DMS153 treated with DMSO at 0.1 percent for 48 hours (cell line): ENCODE measurements around the gene TNS1.

ENCODE experiments used
- DNase-seq: peaks from one replicate; lab custom pipeline; 2025; ENCODE audit not compliant: unreplicated experiment; lab: John Stamatoyannopoulos, UW

TNS1 gene

DNA sequence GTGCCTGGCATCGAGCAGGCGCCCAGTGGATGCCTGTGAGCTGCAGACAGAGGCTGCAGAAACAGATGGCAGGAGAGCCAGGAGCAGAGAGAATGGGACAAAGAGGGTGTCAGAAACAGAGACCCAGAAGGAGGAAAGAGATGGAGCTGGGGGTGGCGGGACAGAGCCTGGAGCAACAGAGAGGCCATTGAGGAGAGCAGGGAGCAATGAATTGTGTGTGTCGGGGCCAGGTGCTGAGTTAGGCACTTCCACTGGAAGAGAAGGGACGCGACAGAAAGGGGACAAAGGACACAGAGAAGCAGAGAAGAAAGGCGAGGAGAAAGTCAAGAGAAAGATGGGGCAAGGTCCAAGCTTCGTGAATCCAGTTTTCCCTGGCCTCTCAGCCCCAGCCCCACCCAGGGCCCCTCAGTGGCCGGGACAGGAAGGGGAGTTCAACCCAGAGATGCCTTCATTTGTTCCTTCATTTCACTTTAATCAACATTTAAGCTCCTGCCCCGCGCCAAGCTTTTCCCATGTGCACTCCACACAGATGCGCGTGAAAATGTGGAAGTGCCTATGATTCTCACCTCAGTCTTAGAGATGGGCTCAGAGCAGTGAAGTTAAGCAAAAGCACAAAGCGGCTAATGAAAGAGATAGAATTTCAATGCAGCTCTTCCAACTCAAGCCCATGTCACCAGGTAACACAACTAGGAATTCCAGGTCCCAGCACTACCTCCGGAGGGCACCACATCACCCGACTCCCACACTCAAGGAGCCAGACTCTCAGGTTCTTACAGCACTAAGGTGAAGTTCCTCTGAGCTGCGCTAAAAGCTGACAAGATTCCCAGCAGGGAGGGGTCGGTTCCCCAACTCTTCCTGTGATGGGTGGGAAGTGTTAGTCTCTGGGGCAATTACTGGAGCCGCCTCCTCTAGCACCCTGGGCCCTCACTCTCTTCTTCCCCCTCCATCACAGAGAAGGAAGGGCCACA lies 55.1 kb downstream of the TNS1 start:
- DNase-seq = no peak

DNA sequence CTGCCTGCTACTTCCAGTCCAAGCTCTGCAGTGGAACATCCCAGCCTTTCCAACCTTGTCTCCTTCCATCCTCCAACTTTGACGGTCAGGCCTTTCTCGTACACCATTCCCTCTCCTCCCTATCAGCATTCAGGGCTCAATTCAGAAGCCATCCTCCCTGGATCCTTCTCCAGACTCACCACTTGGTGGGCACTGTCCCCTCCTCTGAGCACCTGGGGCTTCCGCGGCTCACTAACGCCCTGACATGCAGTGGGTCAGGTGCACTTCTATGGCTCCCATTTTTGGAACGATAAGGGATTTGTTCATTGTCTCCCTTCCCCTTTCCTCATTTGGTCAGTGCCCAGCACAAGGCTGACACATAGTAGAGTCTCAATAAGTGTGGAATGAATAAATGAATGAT lies 56.7 kb downstream of the TNS1 start:
- no peak for DNase-seq

DNA sequence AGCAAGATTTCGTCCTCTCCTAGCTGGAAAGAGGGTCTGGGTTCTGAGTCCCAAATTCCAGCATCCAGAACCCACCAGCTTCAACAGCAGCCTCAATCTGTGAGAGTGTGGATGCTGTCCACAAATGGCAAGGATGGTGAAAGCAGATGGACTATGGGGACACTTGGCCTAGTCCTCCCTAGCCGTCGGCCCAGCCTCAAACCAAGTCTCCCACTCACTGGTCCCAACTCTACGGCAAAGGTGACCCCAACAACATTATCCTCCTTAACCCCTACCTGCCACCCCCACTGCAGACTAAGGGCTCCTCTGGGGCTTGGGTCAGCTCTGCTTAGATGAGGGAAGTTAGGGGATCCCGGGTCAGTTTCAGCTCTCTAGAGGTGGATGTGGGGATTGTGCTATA lies 57.3 kb downstream of the TNS1 start:
- DNase-seq = no peak

DNA sequence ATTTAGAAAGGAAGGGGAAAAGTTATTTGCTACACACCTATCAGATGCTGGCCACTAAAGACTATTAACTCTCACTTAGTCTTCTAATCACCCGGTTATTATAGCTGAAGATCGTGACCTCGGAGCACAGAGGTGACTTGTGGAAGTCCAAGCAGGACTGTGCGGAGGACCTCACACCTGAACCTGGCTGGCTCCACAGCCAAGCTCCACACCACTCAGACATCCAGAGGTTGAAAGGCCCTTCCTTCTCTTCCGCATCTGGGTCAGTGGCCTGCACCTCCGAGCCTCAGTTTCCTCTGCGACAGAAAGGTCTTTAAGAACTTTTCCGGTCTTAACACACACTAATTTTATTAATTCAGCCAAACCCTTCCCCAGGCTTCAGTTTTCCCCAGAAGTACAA lies 57.9 kb downstream of the TNS1 start:
- DNase-seq = no peak

DNA sequence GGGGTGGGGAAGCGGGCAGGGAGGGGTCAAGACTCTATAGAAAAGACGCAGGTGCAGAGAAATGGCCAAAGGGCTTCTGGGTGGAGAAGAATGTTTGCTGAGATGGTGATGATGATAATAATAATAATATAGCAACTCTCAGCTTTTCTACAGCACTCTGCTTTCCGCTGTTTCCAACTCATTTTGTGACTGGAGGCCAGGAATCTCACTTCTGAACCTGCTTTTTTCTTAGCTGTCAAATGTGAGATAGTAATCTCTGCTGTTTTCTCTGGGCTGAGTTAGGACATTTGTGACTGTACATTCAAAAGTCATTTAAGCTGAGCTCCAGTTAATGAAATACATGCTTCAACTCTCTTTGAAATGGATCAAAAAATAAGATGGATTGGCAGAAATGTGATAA lies 58.4 kb downstream of the TNS1 start:
- no peak for DNase-seq

DNA sequence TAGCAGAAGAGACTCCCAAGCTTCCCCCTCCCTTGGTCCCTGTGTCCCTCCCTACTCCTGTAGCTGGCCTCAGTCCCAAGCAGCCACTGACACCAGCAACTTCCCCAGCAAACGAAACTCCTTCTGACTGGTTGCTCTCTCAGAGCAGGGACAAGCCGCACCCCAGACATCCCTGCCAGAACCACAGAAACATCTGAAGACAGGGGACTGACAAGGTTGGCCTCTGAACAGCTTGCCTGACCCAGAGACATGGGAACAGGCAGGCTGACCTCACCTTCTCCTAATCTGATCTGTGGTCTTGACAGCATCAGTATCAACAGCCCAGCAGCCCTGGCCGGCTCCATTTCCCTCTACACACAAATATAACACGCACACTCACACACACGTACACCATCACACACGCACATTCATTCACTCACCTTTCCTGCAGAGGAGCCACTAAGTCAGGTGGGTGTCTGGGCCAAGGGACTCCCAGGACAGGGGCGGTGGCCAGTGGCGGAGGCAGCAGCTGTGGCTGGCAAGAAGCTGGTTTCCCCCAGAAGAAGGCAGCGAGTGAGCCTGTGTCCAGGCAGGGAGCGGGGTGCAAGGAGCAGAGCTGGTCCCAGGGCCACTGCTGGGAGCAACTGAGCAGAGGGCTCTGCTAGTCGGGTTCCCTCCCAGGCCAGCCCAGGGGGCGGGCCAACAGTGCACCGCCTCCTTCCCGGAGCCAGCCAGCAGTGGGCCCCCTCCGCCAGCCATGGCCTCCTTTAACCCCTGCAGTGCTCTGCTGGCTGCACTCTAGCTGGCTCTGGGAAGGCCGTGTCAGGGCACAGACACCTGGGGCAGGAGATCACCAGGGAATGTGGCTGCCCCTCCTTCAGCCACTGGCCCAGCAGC lies 59.1 kb downstream of the TNS1 start:
- DNase-seq = peak; percentile 27

- no peak for DNase-seq
These were observed 60.0 kb downstream of the TNS1 start for GRCh38 chr2:217942731-217943335.

- no peak for DNase-seq
These were observed 60.7 kb downstream of the TNS1 start for GRCh38 chr2:217941886-217942728.

- no peak for DNase-seq
These were observed 61.5 kb downstream of the TNS1 start for GRCh38 chr2:217941339-217941738.

DNA sequence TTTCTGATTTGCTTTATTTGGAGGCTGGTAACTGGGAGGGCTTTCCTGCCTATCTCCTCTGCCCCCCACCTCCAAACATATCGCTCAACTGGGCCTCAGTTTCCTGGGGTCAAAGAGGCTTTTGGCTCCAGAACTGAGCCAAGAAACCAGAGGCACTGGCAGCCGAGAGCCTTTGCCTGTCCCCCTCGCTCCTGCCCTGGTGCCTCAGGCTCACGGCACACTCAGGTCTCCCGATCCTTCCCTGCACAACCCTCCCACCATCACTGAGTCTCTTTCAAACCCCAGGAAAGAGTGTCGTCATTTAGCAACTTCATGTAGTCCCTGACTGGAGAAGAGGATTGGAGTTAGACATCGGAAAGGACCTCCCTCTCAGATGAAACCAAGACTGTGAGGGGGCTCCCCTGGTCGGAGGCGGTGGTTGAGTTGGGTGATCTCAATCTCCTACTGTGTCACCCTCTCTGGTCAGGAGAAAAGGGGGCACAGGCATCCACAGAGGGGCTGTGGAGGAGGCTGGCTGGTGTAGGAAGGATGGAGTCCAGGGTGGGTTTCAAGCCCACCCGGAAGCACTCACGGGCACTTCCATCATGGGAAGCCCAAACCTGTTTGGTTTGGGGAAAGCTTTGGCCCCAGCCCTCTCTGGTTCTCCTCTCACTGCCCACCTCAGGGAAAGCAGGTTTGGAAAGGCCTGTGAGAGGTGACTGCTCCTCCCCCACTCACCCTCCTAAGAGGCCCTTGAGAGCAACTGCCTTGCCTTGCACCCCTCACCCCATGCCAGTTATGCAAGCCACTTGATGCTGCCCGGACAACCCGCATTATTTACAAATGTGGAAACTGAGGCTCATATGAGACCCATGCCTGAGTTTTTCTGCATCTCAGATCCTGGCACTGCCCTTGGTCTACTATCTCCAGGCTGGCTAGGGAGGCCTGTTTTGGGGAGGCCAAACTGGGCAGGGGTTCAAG lies 62.3 kb downstream of the TNS1 start:
- no peak for DNase-seq

- DNase-seq = no peak
These were observed 63.1 kb downstream of the TNS1 start for GRCh38 chr2:217939629-217940245.

- DNase-seq = no peak
These were observed 63.6 kb downstream of the TNS1 start for GRCh38 chr2:217939220-217939619.

- DNase-seq = no peak
These were observed 64.8 kb downstream of the TNS1 start for GRCh38 chr2:217938036-217938435.

DNA sequence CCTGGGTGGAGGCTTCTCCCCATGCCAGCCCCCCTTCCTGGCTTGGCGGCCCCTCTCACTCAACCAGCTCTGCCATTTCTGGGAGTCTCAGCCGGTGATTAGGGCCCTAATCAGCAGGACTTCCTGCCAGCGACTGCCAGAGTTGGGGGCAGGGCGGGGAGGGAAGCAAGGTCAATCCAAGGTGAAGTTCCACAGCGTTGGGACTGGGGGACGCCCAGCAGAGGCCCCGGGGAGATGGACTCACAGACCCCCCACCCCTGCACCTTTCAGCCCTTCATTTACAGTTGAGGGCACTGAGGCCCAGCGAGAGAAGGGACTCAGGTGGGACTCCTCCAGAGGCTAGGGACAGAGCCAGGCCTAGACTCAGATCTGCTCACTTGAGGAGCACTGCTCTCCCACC lies 65.3 kb downstream of the TNS1 start:
- DNase-seq = no peak

- DNase-seq = no peak
These were observed 65.8 kb downstream of the TNS1 start for GRCh38 chr2:217936952-217937351.

DNA sequence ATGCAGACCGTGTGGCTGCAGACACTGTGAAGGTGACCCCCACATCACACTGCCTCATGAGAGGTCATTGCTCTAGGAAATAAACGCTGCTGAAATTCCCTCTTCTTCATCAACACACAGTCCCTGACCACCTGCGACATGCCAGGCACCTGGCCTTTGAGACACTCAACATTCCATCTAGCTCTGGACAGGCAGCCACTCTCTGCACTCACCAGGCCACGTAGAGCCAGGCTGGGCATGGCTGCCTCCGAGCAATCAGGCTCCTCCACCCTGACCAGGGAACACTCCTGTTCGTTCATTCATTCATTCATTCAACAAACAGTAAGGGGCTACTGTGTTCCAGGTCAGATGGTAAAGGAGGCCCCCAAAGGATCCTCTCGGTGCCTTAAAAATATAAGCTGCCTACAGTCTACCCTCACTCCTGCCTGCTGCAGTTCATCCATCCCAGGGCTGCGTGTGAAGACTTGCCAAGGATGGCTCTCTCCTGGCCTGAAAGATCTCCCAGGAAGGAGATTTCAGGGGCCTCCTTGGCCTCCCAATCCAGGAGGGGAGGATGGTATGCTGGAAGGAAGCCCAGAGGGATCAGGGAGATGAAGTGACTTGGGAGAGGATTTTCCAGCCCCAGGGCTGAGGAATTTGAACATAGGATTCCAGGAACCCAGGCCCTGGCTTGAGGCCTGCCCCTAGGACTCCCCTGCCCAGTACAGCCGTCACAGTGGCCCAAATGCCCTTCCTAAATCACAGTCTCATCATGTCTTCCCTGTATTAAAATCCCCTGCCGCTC lies 66.7 kb downstream of the TNS1 start:
- no peak for DNase-seq

DNA sequence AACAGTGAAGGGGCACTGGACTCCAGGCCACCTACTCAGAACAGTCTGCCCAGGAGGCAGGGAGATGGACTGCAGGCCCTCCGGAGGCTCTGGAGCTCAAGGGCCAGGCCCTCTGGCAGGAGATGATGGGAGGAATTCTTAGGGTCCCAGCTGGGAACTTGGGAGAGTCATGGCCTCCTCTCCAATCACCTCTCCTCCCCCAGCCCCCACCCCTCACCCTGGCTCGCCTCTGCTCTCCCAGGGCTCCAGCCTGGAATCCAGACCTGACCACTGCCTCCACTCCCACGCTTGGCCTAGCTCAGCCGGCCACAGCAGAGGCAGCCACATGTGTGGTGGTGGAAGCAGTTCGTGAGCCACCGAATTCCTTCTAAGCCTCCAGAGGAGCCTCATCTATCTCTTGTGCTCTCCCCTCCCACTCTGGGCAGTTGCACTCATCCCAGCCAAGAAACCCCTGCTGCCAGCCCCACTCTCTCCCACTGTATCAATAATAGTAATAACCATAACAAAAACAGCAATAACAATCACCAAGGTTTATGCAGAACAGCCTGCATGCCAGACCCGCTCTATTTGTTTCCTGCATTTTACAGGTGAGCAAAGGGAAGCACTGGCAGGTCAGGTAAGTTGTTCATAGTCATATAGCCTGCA lies 67.4 kb downstream of the TNS1 start:
- no peak for DNase-seq
